Measurements from ENCODE around the gene SUSD1.

GRCh38 chr9:112110094-112110776 lies 64.9 kb downstream of the SUSD1 start:
- TF ChIP-seq CTCF (IDR thresholded peaks at IDR 0.05 in 8 of 11, conservative IDR thresholded peaks at IDR 0.05 in 3 of 11) (no peak), POLR2AphosphoS5 (IDR thresholded peaks at IDR 0.05) (no peak)

Data from spleen (tissue), 7 donors.